Fibroblast of lung (primary cell): ENCODE results near the gene HADH.

Source experiments
- EZH2 ChIP-seq: IDR thresholded peaks from 2 replicates; pipeline ENCODE4 v1.5.1; 2012; ENCODE audit warnings: low read length, control low read depth, mild to moderate bottlenecking; ENCODE audit errors: missing control alignments
- TF ChIP-seq, protein P1 (sequence below), 2 donors: IDR thresholded peaks in 1 of 2; conservative IDR thresholded peaks in 1 of 2; 1 replicate in 1 of 2; 2 replicates in 1 of 2; pipeline ENCODE4 v1.5.1; 2011 to 2012; ENCODE audit warnings: low read length in 2 of 2, control low read depth in 1 of 2, inconsistent platforms in 1 of 2, low read depth in 1 of 2, mild to moderate bottlenecking in 1 of 2

DNA sequence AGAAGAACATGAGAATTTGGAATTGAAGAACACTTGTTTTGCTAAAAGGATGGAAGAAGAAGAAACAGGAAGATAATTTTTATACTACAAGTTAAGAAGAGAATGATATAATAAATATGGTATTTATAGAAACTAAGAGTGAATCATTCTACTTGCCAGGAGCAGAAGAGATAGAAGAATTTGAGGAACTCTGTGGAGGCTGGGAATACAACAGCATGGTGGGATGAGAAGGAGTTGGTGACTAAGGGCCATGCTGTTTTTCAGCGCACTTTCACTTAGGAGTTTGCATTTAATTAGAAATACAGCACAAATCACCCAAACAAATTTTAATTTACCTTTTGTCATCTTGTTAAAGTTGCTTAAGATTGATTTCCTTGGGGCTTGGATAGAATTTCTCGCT is 20.5 kb downstream of the HADH start:
- TF ChIP-seq, protein P1, sequence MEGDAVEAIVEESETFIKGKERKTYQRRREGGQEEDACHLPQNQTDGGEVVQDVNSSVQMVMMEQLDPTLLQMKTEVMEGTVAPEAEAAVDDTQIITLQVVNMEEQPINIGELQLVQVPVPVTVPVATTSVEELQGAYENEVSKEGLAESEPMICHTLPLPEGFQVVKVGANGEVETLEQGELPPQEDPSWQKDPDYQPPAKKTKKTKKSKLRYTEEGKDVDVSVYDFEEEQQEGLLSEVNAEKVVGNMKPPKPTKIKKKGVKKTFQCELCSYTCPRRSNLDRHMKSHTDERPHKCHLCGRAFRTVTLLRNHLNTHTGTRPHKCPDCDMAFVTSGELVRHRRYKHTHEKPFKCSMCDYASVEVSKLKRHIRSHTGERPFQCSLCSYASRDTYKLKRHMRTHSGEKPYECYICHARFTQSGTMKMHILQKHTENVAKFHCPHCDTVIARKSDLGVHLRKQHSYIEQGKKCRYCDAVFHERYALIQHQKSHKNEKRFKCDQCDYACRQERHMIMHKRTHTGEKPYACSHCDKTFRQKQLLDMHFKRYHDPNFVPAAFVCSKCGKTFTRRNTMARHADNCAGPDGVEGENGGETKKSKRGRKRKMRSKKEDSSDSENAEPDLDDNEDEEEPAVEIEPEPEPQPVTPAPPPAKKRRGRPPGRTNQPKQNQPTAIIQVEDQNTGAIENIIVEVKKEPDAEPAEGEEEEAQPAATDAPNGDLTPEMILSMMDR (conservative IDR thresholded peaks at IDR 0.05 in 1 of 2, IDR thresholded peaks at IDR 0.05 in 1 of 2; ENCODE audit: low read depth in 1 of 2, low read length in 2 of 2), result no peak
- TF ChIP-seq EZH2, result no peak
